GM19240 (cell line): ENCODE measurements around the gene NR6A1.

Source experiments
- DNase-seq: peaks from one replicate; pipeline ENCODE4 v3.0.0; 2011; ENCODE audit warnings: low spot score; ENCODE audit not compliant: insufficient read length

The NR6A1 gene

DNA sequence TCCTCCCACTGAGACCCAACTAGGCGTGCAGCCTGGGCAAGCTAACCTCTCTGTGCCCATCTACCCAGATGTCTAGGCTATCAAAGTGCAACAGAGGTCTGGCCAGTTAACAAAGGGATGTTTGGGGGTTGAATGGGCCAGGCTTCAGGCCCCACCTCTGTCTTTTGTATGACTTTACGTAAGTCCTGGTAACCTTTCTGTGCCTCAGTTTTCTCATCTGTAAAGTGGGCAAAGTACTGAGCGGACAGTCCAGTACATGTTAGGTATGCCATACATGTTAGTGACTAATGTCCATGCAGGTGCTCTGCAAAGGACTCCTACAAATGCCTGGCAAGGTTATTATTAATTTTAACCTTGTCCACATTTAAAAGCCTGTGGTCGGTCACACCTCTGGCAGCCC lies 277.9 kb downstream of the NR6A1 start:
- no peak for DNase-seq

DNA sequence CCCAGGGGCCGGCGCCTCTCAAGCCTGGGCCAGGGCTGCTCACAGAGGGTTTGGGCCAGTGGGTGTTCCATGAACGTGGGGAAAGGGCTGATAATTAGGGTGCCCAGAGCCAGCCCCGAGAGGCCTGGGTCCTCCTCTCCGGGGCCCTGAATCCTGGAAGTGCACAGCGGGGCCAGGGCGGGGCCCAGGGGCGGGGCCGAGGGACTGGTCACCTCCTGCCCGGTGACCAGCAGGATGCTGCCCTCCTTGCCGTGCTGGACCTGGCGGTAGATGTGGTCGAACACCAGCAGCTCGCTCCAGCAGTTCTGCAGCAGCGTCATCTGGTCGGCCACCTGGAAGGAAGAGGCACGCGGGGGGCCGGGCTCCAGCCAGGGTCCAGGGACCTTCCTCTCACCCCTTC lies 278.3 kb downstream of the NR6A1 start:
- no peak for DNase-seq

DNA sequence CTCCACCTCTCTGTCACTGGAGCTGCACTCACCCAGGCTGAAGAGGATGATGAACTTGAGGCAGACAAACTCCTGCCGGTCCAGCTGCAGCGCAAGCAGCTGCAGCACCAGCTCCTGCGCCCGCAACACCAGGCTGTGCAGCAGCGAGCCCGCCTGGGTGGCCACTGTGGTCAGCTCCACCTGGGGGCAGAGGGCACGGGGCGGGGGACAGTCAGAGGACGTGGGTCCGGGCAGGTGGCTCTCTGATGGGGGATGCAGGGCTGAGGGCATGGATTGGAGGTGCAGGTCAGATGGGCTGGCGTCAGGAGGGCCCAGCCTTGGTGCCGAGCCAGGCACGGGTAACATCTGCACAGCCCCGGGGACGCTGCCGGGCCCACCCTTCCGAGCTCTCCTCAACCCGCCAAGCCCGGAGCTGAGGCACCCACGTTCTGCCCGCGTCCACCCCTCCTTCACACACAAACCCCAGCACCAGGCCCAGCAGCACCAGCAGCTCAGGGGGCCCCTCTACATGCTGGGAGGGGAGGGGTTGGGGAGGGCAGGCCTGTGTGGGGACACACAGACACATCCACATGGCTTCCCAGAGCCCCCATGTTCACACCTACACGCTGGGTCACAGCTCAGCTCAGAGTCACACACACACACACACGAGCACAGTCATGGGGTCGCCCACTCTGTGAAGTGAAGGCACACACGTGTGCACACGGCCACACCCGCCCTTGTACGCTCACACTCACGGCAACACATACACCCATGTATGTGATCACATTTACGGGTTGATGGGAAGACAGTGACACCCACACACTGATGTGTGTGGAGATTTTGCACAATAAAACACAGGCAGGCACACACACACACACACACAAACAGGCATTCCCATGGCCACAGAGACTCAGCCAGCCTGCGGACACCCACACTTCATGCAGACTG lies 279.8 kb downstream of the NR6A1 start:
- DNase-seq, result no peak

DNA sequence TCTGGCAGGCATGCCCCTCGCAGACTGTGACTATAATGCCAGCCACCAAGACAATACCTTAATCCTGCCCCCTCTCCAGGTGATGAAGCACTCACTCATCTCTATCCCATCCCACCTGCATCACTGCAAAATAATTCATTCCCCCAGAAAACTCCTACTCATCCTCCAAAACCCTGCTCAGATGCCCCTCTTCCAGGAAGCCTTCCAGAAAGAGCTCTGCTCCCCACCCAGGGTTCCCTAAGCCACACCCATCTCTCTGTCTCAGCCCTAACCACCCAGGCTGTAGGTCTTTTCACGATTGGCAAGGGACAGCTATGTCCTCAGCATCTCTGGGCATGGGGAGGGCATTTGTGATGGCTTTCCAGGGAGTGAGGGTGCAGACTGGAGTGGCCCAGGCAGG lies 281.1 kb downstream of the NR6A1 start:
- DNase-seq, result no peak

DNA sequence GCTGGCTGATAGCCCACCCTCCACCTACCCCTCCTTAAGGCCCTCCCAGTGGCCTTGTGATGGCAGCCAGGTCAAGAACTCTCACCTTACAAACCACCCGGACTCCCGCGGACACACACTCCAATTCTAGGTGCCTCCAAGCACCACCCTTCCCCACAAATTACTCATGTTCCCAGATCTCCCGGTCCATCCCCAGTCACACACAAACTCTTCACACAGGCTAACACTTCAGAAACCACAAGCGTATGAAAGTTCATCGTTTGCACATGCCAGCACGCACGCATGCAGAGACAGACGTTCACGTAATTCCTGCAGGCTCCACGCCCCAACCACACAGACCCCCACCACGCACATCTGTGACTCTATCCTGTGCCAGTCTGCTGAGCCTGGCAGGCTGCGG lies 281.9 kb downstream of the NR6A1 start:
- DNase-seq, result no peak

DNA sequence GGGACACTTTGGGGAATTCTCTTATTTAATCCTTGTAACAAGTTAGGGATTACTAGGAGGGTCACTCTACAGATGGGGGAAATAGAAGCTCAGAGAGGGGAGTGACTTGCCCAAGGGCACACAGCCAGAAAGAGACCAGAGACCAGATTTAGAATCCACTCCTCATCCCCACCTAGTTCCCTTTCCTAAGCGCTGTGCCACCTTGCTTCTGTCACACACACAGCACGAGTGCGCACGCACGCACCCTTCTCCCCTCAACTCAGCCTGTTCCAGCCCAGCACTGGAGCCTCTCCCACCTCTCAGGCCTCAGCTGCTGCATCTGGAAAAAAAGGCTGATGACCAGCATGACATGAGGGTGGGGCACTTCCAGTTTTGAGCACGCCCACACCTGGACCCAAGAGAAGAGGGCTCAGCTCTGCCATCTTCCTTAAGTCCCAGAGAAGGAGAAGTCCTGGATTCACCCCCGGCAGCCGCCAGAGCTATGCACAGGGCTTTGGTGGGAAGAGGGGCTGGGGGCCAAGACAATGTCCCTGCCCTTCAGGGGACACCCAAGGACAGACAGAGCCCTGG lies 282.4 kb downstream of the NR6A1 start:
- no peak for DNase-seq

DNA sequence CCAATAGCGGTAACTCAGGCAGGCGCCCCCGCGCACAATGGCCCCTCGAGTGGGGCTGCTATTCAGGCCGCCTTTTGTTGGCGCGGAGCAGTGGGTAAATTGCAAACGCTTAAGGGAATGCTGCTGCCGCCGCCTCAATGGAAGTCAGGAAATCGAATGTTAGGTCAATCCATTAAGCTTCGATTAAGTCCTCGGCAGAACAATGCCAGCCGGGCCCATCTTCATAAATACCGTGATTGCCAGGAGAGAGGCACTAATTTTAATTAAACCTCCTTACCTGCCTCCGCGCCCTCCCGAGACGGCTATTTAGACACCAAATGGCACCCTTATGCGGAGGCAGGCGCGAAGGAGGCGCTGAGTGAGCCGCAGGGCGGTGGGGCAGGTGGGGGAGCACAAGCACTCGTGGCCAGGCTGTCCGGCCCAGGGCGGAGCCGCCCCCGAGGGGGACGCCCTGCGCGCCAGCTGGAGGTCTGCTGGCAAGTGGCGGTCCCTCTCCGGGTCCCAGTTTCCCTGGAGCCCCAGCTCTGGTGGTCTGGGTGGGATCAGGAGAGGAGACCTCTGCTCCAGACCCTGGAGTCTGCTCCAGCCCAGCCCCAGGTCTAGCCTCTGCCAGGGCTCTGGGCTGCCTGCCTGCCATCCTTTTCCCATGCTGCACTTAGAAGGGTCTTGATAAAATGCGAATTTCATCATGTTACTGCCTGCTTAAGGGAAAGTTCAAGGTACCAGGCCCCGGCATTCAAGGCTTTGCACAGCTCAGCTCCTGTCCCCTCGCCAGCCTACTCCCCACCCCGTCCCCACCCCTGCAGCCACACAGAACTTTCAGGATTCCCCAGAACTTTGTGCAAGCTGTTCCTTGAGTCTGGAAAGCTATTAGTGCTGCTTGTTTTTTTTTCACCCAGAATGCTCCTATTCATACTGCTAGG lies 283.6 kb downstream of the NR6A1 start:
- no peak for DNase-seq

DNA sequence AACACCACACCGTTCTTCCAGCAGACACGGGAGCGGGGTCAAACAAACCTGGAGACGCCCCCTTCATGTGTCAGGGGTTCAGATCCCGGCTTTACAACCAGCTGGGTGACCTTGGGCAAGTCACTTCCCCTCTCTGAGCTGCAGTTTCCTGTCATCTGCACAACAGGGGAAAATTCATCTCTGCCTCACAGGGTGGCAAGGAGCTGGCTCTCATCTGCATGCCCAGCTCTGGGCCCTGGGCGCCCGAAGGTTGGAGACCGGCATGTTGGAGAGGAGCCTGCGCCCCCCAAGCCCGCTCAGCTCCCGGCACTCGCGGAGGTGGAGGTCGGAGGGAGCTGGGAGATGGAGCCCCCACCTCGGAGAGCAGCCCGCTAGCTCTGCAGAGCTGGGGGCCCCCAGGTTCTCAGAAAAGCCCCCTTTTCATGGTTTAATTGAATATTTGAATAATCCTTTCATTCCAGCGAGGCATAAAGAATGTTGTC lies 284.3 kb downstream of the NR6A1 start:
- DNase-seq, result no peak

DNA sequence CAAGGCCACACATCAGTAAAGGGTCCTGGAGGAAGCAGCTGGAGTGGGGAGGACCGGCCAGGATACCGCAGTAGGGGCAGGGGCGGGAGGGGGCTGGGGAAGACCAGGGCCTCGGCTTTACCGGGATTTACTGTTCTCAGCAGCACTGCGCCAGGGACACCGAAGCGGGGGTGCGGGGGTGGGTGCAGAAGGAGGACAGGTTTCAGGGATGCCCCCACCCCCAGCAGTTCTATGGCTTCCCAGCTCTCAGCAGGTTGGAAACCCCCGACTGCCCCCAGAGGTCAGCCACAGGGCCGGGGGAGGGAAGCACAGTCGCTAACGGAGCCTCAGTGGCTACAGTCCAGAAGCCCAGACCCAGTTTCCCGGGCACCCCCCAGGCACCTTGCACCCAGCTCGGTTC lies 285.2 kb downstream of the NR6A1 start:
- DNase-seq, result no peak

DNA sequence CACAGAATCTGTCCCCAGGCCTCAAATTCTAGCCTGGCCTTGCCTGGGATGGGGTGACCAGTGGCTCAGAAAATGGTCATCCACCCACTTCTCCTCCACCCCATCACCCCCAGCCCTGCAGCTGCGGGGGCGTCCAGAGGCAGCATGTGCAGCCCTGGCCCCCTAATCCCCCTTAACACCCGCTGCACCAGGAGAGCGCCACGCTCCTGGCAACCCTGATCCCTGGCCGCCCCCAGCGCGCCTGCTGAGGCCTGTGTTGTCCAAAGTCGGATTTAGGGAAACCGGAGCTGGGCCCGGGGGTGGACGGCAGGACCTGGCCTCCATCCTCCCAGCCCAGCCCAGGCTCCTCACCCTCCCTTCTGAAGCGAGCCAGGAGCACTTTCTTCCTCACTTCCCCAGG lies 285.9 kb downstream of the NR6A1 start:
- no peak for DNase-seq

DNA sequence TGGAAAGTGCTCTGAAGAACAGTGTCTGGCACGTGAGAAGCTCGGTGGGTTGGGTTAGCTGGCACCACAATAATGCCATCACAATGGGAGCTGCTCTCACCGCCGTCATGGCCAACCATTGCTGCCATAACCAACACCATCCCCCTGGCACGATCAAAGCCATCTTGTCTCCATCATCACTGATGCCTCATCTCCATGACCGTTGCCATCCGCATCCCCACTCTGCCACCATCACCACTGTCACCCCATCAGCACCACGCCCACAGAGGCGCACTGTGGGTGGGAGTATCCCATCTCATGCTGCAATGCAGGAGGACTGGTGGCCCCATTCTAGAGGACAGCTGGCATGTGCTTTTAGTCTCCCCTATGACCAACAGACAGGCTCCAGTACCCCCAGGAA lies 287.6 kb downstream of the NR6A1 start:
- no peak for DNase-seq

DNA sequence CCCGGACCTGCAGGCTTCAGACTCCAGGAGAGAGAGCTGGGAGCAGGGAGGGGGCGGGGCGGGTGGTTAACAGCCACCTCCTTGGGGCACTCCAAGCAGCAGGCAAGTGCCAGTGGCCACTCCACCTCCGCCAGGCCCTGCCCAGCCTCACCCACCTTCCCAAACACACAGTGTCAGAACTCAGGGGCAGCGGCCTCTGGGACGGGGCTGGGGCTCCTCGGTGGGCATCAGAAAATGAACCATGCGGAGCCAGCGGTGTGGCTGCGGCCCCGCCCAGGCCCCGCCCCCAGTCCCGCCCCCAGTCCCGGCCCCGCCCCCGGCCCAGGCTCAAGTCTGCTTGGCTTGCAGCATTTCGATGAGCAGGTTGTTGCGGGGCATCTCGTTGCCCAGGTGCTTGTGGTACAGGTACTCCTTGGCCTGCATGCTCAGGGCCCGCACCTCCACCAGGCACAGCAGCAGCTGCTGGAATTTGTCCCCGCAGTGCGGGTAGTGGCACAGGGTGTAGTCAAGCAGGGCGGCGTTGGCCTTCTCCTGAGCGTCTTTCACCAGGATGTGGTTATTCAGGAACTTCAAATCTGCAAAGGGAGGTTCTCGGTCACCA lies 288.6 kb downstream of the NR6A1 start:
- no peak for DNase-seq

DNA sequence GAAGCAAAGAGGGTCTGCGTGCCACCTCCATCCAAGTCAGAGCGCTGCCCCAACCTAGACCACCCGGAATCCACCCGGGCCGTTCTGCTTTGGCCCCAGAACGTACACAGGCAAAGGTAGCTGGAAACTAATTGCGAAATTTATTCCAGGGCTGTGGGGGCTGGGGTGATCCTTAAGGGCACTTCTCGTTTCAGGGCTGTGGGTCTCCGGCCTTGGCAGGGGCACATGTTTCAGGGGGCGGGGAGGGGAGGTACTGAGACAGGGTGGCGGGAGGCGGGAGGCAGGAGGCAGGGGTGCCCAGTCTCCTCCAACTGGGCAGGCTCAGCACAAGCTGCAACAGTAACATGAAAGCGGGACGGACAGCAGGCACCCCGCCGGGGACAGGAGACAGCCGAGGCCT lies 290.0 kb downstream of the NR6A1 start:
- DNase-seq, result no peak

DNA sequence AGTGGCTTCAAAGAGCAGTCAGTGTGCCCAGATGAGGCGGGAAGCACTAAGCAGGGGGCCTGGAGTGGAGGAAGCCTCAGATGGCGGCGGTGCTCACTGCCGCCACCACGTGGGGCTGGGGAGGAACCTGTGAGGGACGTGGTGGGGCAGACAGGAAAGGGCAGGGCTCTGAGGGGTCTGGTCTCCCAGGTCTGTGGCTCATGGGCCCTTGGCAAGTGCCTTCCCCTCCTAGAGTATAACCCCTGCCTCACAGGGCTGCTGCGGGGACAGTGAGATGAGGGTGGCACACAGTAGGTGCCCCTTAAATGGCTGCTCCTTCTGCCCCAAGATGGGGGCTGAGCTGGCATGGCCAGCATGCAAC lies 290.5 kb downstream of the NR6A1 start:
- DNase-seq, result peak; percentile 84

DNA sequence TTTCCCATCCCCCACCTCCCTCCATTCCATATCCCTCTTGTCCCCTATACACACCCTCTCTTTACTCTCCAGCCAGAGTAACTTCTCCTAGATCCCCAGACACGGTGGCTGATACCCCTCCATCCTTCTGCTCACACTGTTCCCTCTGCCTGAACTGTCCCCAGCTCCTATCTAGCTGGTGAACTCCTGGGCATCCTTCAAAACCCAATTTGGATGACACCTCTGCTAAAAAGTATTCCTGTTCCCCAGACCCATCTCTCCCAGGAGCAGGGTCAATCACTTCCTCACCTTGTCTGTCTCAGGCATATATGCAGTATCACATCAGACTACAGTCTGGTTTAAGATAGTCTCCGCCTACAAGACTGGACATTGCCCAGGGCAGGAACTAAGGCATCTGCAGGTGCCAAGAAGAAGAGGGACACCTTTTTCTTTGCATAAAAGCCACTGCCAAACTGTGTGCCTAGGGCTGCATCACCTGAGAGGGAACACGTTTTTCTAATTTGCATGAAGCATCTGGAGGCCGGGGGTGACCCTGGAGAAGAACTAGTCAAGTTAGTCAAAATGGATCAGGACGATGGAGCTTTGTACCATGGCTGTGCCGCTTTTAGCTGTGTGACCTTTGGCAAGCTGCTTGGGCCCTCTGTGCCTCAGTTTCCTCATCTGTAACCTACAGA lies 291.0 kb downstream of the NR6A1 start:
- no peak for DNase-seq

DNA sequence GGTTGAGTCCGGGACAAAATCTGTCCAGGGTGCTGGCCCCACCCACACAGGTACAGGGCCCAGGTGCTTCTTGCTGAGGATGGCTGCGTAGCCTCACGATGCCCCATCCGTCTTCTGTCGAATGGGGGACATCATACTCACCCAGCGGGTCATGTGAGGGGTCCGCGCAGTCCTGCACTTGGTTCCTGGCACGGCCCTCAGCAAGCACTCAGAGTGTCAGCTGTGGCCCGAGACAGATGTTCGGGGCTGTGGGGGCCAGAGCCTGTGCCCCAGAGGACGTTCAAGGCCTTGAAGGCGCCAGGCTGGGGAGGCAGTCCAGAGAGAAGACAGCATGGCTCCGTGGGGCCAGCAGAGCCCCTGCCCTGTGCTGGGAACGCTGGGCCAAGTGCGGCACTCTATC lies 291.7 kb downstream of the NR6A1 start:
- no peak for DNase-seq

DNA sequence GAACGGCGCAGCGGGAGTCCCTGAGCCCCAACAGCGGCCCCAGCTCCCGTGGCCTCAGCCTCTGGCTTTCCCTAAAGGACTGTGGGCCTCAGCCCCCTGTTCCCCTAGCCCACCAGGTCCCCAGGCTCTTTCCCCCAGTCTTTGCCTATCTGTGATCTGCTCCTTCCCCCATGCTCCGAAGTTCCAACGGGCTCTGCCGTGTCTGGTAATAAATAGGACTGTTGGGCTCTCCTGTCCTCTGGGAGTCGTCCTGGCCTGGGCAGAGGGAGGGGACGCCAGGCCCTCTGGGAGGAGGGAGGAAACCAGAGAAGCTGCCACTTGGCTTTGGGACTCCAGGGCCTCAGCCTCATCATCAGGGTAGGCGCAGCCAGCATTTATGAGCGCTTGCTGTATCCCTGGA lies 292.8 kb downstream of the NR6A1 start:
- DNase-seq, result no peak

DNA sequence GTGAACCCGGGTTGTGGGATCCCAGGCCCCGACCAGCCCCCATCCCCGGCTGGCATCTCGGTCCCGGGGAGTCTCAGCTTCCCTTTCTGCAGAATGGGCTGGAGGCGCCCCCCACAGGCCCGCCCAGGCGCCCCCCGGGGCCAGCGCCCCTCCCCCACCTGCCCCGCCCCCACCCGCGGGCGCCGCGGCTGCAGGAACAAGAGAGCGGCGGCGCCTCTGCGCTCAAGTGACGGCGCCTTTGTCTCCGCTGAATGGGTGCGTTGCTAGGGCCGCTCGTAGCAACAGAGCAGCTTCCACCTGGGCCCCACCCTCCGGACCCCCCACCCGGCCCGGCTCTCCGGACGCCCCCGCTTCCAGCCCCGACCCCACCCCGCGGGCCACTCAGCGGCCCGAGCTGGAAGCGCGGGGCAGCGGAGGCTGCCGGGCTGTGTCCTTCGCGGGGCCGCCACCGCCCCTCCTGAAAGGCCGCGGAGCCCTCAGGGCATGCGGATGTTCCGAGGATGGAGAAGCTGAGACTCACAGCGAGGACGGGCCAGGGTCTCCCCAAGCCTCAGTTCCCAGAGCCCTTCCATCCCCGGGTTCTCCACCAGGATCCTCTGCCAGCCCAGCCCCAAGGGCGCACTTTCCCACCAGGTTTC lies 293.3 kb downstream of the NR6A1 start:
- no peak for DNase-seq

DNA sequence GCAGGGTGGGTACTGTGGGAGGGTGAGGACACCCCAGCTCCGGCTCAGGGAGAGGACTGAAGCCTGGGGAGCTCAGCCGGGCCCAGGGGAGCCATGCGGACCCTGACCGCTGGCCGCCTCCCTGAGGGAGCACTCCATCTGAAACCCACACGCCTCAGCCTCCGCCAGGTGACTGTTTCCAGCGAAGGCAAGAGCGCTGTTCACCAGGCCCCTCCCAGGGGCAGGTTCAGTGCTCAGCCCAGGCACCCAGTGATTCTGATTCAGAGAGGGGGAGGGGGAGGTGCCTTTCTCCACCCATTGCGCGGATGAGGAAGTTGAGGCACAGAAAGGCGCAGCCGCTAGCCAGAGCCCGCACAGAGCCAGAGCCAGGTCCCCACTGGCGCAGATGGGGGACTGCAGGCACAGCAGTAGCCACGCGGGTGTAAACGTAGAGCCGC lies 293.9 kb downstream of the NR6A1 start:
- DNase-seq, result no peak

DNA sequence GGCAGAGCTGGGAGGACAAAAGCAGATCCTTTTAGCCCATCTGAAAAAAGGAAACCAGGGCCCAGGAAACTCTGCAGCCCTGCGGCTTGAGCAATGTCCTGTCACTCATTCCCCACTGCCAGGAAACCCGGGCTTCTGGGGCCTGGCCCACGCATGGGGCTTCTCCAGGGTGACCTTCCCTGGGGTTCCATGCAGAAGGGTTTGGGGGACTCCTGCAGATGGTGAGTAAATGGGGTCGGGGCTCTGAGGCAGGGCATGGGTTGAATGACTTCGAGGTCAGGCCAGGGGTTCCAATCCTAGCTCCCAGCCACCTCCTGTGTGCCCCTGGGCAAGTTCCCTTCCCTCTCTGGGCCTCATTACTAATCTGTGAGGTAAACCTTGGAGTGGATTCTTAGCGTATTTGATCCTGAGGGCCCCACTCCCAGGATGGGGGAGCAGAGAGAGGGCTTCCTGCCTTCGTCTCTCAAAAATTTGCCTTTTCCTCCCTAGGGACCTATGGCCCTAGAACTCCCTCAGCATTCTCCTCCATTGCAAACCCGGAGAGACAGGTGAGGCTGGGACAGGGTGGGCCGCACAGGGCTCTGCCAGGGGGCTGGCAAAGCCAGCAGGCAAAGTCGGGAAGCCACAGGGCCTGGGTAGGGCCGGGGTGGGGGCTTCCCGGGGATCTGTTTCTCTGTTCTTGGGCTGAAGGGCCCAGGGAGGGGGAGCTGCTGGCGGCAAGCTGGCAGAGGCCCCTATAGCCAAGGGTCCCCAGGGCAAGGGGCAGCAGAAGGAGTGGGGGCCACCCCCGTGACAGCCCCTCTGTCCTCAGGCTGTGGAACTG lies 295.0 kb downstream of the NR6A1 start:
- DNase-seq, result no peak
